HepG2 (cell line): ENCODE results near the gene HS2ST1. TPM values are rescaled to one million over a fixed set of nuclear protein-coding genes. Genes with fewer than 3 reads are reported as not detected.
A peak's percentile ranks its signal among the peaks of the same experiment; 100 is the strongest.

Source experiments
- CBX2 ChIP-seq, 2 experiments: fragments of 200-600 bp in 1 of 2; sonication (generic); formaldehyde crosslinking in 1 of 2; IDR thresholded peaks; 2 replicates each; pipeline versions ENCODE4 v1.7.0 to v1.8.1; 2018 to 2022; ENCODE audit warnings: low read depth in 2 of 2, low read length in 1 of 2, mild to moderate bottlenecking in 1 of 2, missing genetic modification reagents in 1 of 2
- MIER2 ChIP-seq: IDR thresholded peaks from 2 replicates; pipeline ENCODE4 v1.6.1; 2016; ENCODE audit warnings: missing biosample characterization, missing genetic modification reagents
- NR2F1 ChIP-seq, 2 experiments: fragments of 450-650 bp in 1 of 2; formaldehyde crosslinking in 1 of 2; IDR thresholded peaks; 2 replicates each; pipeline versions ENCODE4 v1.5.0 to v1.6.1; 2016 to 2020; ENCODE audit warnings: mild to moderate bottlenecking in 1 of 2, missing compliant biosample characterization in 1 of 2, missing genetic modification reagents in 1 of 2, moderate library complexity in 1 of 2
- SALL2 ChIP-seq: sonication (generic); formaldehyde crosslinking; IDR thresholded peaks from 2 replicates; pipeline ENCODE4 v1.8.1; 2023; ENCODE audit warnings: mild to moderate bottlenecking, missing genetic modification reagents, inconsistent platforms
- SAP130 ChIP-seq: IDR thresholded peaks from 2 replicates; pipeline ENCODE4 v1.6.1; 2016; ENCODE audit warnings: low read depth
- ZNF101 ChIP-seq: sonication (generic); formaldehyde crosslinking; IDR thresholded peaks from 2 replicates; pipeline ENCODE4 v1.4.0; 2020; ENCODE audit warnings: mild to moderate bottlenecking, low read depth, missing genetic modification reagents, borderline replicate concordance
- ZNF431 ChIP-seq: sonication (generic); formaldehyde crosslinking; IDR thresholded peaks from 2 replicates; pipeline ENCODE4 v1.9.0; 2022; ENCODE audit warnings: missing genetic modification reagents, low read depth, mild to moderate bottlenecking, borderline replicate concordance
- ZNF562 ChIP-seq: sonication (generic); formaldehyde crosslinking; IDR thresholded peaks from 2 replicates; pipeline ENCODE4 v1.8.0; 2022; ENCODE audit warnings: missing genetic modification reagents, borderline replicate concordance
- ZNF720 ChIP-seq: sonication (generic); formaldehyde crosslinking; IDR thresholded peaks from 2 replicates; pipeline ENCODE4 v1.4.0; 2020; ENCODE audit warnings: missing genetic modification reagents
- ZNF816 ChIP-seq: sonication (generic); formaldehyde crosslinking; IDR thresholded peaks from 2 replicates; pipeline ENCODE4 v1.8.0; 2022; ENCODE audit warnings: missing genetic modification reagents, mild to moderate bottlenecking, borderline replicate concordance
- ZSCAN12 ChIP-seq: sonication (generic); formaldehyde crosslinking; IDR thresholded peaks from 2 replicates; pipeline ENCODE4 v1.9.0; 2021; ENCODE audit warnings: mild to moderate bottlenecking, missing genetic modification reagents
- polyA plus RNA-seq, 8 experiments: library from polyadenylated mRNA; depleted of rRNA in 3 of 8; stranded (reverse) in 7 of 8; unstranded in 1 of 8; fragments of >200 nt; fragmentation: Illumina TruSeq in 4 of 8; extraction: Trizol in 4 of 8; gene quantifications; 2 replicates each; pipeline versions ENCODE4 v1.2.1 to v1.2.3, GENCODE V29; 2011 to 2016; ENCODE audit warnings: low read depth in 4 of 8, missing spikeins in 1 of 8, mixed read lengths in 1 of 8; ENCODE audit not compliant: insufficient read depth in 1 of 8
- total RNA-seq, 5 experiments: library from RNA; depleted of rRNA; stranded (reverse); fragments of >200 nt; fragmentation: Illumina TruSeq; extraction: Trizol; gene quantifications; 2 replicates each; pipeline ENCODE4 v1.2.3, GENCODE V29; 2016; ENCODE audit warnings: low read depth in 1 of 5
- TF ChIP-seq, protein P1 (sequence below): sonication (generic); formaldehyde crosslinking; IDR thresholded peaks from 2 replicates; pipeline ENCODE4 v1.4.0; 2020; ENCODE audit warnings: mild to moderate bottlenecking, missing genetic modification reagents
- TF ChIP-seq, protein P2 (sequence below): sonication (generic); formaldehyde crosslinking; IDR thresholded peaks from 2 replicates; pipeline ENCODE4 v1.9.0; 2021; ENCODE audit warnings: missing genetic modification reagents, borderline replicate concordance
- TF ChIP-seq, protein P3 (sequence below): sonication (generic); formaldehyde crosslinking; IDR thresholded peaks from 2 replicates; pipeline ENCODE4 v1.4.0; 2020; ENCODE audit warnings: mild to moderate bottlenecking, low read depth, missing genetic modification reagents
- TF ChIP-seq, protein P4 (sequence below): sonication (generic); formaldehyde crosslinking; IDR thresholded peaks from 2 replicates; pipeline ENCODE4 v1.5.0; 2020; ENCODE audit warnings: missing genetic modification reagents, mild to moderate bottlenecking, borderline replicate concordance
- TF ChIP-seq, protein P5 (sequence below): sonication (generic); formaldehyde crosslinking; IDR thresholded peaks from 2 replicates; pipeline ENCODE4 v1.4.0; 2020; ENCODE audit warnings: mild to moderate bottlenecking, missing genetic modification reagents
- TF ChIP-seq, protein P6 (sequence below), 2 experiments: fragments of 450-650 bp in 1 of 2; sonication (generic) in 1 of 2; formaldehyde crosslinking; IDR thresholded peaks; 2 replicates each; pipeline versions ENCODE4 v1.5.0 to v1.8.0; 2020 to 2022; ENCODE audit warnings: mild to moderate bottlenecking in 1 of 2, missing genetic modification reagents in 1 of 2

HS2ST1 gene
- total and polyA plus RNA-seq, 2 of the 13 experiments (the other 11 are each of a cell fraction or from before 2014, with no cell fraction given), result 22.1 to 58.7 TPM

DNA sequence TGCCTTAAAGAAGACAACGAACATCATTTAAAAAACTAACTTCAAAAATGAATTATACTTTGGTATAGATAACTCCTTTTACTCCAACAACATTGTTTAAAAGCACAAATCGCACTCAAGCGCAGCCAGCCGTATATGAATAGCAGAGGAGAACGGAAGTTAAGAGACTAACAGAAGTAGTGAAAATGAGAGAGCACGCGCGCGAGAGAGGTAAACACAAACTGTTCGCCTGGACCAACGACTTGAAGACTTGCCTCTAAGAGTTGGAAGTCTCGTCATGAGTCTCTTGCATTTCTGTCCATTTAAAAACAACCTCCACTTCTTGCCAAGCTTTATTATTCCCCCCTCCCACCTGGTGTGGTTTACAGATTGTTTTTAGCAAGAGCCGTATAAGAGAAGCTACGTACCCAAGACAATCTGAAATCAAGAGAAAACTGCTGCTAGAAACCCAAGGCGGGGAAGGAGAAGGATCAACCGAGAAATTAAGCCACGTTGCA, 988 bp upstream of the HS2ST1 start (continued):
- TF ChIP-seq, protein P1, sequence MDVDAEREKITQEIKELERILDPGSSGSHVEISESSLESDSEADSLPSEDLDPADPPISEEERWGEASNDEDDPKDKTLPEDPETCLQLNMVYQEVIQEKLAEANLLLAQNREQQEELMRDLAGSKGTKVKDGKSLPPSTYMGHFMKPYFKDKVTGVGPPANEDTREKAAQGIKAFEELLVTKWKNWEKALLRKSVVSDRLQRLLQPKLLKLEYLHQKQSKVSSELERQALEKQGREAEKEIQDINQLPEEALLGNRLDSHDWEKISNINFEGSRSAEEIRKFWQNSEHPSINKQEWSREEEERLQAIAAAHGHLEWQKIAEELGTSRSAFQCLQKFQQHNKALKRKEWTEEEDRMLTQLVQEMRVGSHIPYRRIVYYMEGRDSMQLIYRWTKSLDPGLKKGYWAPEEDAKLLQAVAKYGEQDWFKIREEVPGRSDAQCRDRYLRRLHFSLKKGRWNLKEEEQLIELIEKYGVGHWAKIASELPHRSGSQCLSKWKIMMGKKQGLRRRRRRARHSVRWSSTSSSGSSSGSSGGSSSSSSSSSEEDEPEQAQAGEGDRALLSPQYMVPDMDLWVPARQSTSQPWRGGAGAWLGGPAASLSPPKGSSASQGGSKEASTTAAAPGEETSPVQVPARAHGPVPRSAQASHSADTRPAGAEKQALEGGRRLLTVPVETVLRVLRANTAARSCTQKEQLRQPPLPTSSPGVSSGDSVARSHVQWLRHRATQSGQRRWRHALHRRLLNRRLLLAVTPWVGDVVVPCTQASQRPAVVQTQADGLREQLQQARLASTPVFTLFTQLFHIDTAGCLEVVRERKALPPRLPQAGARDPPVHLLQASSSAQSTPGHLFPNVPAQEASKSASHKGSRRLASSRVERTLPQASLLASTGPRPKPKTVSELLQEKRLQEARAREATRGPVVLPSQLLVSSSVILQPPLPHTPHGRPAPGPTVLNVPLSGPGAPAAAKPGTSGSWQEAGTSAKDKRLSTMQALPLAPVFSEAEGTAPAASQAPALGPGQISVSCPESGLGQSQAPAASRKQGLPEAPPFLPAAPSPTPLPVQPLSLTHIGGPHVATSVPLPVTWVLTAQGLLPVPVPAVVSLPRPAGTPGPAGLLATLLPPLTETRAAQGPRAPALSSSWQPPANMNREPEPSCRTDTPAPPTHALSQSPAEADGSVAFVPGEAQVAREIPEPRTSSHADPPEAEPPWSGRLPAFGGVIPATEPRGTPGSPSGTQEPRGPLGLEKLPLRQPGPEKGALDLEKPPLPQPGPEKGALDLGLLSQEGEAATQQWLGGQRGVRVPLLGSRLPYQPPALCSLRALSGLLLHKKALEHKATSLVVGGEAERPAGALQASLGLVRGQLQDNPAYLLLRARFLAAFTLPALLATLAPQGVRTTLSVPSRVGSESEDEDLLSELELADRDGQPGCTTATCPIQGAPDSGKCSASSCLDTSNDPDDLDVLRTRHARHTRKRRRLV (CRISPR knock-in tag), result 0 out of 2 replicates have a peak, but pooled peaks have one; percentile 39
- TF ChIP-seq, protein P2, sequence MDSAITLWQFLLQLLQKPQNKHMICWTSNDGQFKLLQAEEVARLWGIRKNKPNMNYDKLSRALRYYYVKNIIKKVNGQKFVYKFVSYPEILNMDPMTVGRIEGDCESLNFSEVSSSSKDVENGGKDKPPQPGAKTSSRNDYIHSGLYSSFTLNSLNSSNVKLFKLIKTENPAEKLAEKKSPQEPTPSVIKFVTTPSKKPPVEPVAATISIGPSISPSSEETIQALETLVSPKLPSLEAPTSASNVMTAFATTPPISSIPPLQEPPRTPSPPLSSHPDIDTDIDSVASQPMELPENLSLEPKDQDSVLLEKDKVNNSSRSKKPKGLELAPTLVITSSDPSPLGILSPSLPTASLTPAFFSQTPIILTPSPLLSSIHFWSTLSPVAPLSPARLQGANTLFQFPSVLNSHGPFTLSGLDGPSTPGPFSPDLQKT (CRISPR knock-in tag), result no peak
- no peak for TF ChIP-seq SALL2
- no peak for TF ChIP-seq NR2F1 (CRISPR knock-in tag; IDR thresholded peaks at IDR 0.05)
- TF ChIP-seq CBX2 (IDR thresholded peaks at IDR 0.05; ENCODE audit: low read depth, low read length), result no peak
- no peak for TF ChIP-seq CBX2 (CRISPR knock-in tag; IDR thresholded peaks at IDR 0.05; ENCODE audit: low read depth)
- TF ChIP-seq, protein P3, sequence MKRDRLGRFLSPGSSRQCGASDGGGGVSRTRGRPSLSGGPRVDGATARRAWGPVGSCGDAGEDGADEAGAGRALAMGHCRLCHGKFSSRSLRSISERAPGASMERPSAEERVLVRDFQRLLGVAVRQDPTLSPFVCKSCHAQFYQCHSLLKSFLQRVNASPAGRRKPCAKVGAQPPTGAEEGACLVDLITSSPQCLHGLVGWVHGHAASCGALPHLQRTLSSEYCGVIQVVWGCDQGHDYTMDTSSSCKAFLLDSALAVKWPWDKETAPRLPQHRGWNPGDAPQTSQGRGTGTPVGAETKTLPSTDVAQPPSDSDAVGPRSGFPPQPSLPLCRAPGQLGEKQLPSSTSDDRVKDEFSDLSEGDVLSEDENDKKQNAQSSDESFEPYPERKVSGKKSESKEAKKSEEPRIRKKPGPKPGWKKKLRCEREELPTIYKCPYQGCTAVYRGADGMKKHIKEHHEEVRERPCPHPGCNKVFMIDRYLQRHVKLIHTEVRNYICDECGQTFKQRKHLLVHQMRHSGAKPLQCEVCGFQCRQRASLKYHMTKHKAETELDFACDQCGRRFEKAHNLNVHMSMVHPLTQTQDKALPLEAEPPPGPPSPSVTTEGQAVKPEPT, result no peak
- 0 out of 2 replicates have a peak, but pooled peaks have one; percentile 11 for TF ChIP-seq ZNF816 (CRISPR knock-in tag)
- no peak for TF ChIP-seq ZNF101 (CRISPR knock-in tag)
- no peak for TF ChIP-seq ZNF431 (CRISPR knock-in tag)
- TF ChIP-seq, protein P4, sequence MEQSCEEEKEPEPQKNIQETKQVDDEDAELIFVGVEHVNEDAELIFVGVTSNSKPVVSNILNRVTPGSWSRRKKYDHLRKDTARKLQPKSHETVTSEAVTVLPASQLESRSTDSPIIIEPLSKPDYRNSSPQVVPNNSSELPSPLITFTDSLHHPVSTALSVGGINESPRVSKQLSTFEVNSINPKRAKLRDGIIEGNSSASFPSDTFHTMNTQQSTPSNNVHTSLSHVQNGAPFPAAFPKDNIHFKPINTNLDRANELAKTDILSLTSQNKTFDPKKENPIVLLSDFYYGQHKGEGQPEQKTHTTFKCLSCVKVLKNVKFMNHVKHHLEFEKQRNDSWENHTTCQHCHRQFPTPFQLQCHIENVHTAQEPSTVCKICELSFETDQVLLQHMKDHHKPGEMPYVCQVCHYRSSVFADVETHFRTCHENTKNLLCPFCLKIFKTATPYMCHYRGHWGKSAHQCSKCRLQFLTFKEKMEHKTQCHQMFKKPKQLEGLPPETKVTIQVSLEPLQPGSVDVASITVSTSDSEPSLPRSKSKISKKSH (CRISPR knock-in tag), result no peak
- no peak for TF ChIP-seq ZNF562 (CRISPR knock-in tag)
- no peak for TF ChIP-seq ZNF720 (CRISPR knock-in tag)
- TF ChIP-seq, protein P5, sequence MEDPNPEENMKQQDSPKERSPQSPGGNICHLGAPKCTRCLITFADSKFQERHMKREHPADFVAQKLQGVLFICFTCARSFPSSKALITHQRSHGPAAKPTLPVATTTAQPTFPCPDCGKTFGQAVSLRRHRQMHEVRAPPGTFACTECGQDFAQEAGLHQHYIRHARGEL (CRISPR knock-in tag), result no peak
- no peak for TF ChIP-seq MIER2 (CRISPR knock-in tag)
- no peak for TF ChIP-seq ZSCAN12 (CRISPR knock-in tag)
- TF ChIP-seq, protein P6, sequence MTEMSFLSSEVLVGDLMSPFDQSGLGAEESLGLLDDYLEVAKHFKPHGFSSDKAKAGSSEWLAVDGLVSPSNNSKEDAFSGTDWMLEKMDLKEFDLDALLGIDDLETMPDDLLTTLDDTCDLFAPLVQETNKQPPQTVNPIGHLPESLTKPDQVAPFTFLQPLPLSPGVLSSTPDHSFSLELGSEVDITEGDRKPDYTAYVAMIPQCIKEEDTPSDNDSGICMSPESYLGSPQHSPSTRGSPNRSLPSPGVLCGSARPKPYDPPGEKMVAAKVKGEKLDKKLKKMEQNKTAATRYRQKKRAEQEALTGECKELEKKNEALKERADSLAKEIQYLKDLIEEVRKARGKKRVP (CRISPR knock-in tag; IDR thresholded peaks at IDR 0.05), result 0 out of 4 replicates have a peak, but pooled peaks of 1 of the 2 experiments have one; percentile 16
- TF ChIP-seq SAP130 (CRISPR knock-in tag), result peak; percentile 30; the same call in 1 of the 2 replicates
